ENCODE measurements around the gene BMPER. TPM values are rescaled to one million over a fixed set of nuclear protein-coding genes. Genes with fewer than 3 reads are reported as not detected.
A peak's percentile ranks its signal among the peaks of the same experiment; 100 is the strongest.

BMPER gene
- total RNA-seq, 1 donor from 2014 or later: 2.9 TPM

DNA sequence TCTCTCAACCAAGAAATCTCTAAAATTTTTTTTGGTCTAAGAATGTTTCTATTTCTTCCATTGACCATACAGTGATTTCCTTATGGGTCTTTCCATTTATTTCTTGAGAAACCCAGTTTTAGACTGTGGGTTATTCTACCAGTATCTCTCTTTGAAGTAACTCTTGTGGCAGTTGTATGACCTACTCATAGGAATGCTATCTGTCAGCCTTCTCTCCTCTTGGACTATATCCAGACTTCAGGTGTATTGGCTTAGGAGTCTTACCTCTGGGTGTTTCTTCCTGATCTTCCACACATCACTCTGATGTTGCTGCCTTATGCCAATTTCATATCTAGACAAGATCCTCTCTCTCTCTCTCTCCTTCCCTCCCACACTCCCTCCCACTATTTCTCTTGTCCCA lies 178.1 kb downstream of the BMPER start:
- FAIRE-seq (no peak), DNase-seq (ENCODE audit: low spot score in 2 of 2) (no peak)

GRCh38 chr7:34084651-34085050 lies 179.3 kb downstream of the BMPER start:
- DNase-seq (ENCODE audit: low spot score in 2 of 2): no peak
- no peak for FAIRE-seq

DNA sequence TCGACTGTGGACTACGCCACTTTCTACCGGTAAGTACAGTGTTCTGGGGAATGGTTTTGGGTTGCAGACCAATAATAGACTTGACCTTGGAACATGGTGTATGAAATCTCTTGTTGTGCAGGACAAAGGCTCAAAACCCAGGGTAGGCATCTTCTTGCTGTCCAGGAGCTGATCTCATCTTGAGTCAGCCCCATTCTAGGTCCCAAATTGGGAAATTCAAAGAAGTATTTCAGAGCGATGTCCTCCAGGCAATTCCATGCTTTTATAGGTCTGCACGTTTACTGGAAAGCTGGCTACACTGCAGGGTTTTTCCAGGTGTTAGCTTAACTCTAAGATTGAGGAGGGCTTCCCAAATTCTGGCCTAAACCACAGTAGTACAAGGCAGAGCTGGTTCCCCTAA lies 180.7 kb downstream of the BMPER start:
- no peak for DNase-seq (ENCODE audit: low spot score in 2 of 2)
- FAIRE-seq: no peak

DNA sequence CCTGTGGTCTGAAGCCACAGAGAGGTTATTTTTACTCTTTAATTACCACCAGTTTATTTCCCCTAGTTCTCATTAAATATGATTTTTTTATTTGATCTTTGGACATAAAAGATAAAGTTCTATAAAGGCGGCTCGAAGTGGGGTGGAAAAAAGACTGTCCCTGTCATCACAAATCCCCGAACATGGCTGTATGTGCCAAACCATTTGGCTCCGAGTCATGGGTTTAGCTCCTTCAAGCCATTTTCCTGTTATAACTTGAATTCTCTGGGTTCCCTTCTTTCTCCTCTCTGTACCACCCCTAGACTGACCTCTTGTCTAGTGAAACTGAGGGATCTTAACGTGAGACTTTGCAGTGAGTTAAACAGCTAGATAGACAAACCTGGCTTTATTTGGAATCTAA lies 181.6 kb downstream of the BMPER start:
- FAIRE-seq (no peak), DNase-seq (ENCODE audit: low spot score in 2 of 2) (no peak)

GRCh38 chr7:34087892-34088891 lies 182.9 kb downstream of the BMPER start:
- DNase-seq (ENCODE audit: low spot score in 2 of 2) (no peak), FAIRE-seq (no peak)

DNA sequence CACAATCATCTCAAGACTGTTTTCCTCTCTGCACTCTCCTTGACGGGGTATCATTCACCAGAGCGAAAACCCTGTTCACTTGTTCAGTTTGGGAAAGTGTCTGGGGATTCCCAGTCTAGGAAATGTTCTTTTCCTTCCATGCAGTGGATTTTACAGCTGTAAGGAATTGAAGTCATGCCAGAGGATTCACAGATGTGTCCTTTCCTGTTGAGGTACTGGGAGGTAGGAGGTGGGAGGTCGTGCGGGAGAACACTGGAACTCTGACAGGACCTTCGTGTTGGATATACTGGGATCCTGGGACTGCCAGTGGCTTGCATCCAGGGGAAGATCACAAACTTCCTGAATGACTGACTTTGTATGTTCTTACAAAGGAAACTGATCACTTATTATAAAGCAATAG lies 185.5 kb downstream of the BMPER start:
- FAIRE-seq (no peak), DNase-seq (ENCODE audit: low spot score in 2 of 2) (no peak)

- no peak for DNase-seq (ENCODE audit: low spot score in 2 of 2)
- FAIRE-seq: no peak
Observed at GRCh38 chr7:34091321-34091917, 186.1 kb downstream of the BMPER start.

- DNase-seq (ENCODE audit: low spot score in 2 of 2) (no peak), FAIRE-seq (no peak)
Observed at GRCh38 chr7:34093276-34093675, 187.9 kb downstream of the BMPER start.

DNA sequence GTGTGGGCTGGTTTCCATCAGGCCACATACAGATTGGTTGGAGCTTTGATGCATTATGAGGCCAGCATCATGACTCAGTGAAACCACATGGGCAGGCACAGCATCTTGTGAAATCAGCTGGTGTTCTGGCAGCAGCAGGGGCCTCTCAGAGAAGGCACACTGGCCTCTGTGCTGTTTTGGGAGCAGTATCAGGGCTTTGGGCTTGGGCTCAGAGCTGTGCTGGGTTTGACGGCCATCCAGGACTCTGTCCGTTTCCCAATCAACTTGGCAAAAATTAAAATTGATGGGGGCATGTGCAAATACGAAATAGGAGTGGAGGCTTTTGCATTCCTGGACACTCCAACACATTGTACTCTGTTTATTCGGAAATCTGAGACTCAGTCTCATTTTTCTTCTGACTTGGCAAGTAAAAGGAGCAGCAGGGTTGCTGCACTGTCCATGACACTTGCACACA lies 190.9 kb downstream of the BMPER start:
- no peak for FAIRE-seq
- peak in 1 of 2 donors; percentile 18 for DNase-seq (ENCODE audit: low spot score in 2 of 2)

- no peak for FAIRE-seq
- DNase-seq (ENCODE audit: low spot score in 2 of 2): no peak
Observed at GRCh38 chr7:34096777-34097176, 191.4 kb downstream of the BMPER start.

- FAIRE-seq: no peak
Observed at GRCh38 chr7:34100661-34101060, 195.3 kb downstream of the BMPER start.

DNA sequence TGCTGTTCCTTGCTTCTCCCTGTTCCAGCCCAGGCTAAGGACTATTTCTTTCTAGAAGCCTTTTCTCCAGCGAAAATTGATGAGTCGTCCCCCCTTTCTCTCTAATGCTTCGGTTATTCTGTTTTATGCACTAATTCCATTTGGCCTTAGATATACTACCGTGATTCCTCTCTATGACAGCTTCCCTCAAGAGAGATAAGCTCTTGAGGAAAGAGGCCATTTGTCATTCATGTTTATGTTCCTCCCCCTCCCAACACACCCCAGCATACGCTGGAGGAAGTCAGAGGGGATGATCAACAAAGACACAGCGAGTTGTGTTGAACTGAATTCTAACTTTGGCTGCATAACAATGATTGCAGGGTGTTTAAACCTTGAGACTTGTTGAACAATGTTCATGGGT lies 198.8 kb downstream of the BMPER start:
- FAIRE-seq: no peak

More at GRCh38 chr7:34100661-34101060, 195.3 kb downstream of the BMPER start:
- no peak for DNase-seq (ENCODE audit: low spot score in 2 of 2)

DNA sequence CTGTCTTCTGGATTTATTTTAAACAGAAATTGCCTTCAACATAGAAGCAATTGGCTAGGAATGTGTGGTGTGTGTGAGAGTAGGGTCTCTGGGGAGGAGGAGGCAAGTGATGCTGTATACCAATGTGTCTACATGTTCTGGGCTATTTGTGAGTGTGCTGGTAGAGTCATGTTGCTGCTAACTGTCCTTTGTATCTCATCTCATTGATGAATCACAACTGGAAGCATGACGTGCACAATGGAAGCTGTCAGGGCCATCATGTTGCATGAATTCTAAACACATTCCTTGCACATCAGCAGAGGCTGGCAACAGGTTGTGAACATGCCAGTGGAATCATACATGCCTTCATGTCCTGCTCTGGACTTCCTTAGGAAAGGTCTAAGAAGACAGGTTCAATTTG lies 199.7 kb downstream of the BMPER start:
- no peak for FAIRE-seq
- no peak for DNase-seq (ENCODE audit: low spot score in 2 of 2)

More for the DNA sequence above, 198.8 kb downstream of the BMPER start:
- DNase-seq (ENCODE audit: low spot score in 2 of 2): no peak

GRCh38 chr7:34107276-34107675 lies 201.9 kb downstream of the BMPER start:
- DNase-seq (ENCODE audit: low spot score in 2 of 2) (peak in 1 of 2 donors; percentile 19), FAIRE-seq (no peak)

DNA sequence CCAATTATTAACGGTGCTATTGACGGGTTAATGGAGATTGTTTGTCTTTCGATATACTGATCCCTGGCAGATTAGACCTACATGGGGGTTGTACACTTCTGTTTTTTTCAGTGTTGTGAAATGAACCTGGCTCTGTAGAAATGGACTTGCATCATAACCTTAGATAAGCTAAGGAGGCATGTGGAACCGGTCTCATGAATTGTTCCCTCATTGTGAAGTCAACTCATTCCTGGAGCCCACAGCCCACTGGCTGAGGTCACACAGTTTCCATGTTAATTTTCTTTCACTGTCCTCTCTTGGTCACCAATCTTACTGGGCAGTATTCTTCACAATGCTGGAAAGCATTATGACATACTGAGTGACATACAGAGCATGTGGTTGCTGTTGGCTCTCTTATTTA lies 202.8 kb downstream of the BMPER start:
- no peak for FAIRE-seq
- no peak for DNase-seq (ENCODE audit: low spot score in 2 of 2)

DNA sequence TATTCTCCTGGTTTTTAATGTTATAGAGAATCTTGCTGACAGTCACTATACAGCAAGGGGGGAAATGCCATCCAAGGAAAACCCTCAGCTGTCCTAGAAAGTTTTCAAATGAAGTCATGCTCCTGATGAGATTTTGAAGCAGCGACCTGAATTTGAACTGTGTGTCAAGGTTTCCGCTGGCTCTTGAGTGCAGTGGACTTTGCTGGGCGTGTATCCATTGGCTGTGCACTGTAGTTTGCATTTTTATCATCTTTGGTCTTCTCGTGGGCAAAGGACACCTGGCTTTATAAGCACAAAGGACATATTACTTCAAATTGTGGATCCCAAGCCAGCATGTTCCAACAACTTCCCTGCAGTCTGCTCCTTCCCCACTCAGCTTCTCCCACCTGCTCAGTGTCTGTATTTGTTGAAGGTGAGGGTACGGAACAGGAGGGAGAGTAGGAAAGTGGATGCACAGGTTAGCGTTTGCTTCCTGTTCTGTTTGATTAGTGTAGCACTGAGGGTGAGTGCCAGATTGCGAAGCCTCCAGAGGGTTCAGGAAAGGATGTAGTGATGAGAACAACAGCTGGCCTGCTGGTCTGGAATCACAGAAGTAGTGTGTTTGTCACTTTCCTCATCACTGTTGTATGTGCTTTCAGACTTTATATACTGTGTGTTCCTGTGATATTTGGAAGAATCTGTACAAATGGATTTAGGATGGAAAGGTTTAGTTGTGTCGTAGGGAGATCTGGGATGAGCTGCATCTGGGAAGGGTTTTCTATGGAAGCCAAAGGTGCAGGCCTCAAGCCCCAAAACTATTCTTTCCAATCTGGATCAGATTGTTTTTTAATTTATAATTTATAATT lies 204.8 kb downstream of the BMPER start:
- FAIRE-seq (no peak), DNase-seq (ENCODE audit: low spot score in 2 of 2) (no peak)

- DNase-seq (ENCODE audit: low spot score in 2 of 2) (no peak), FAIRE-seq (no peak)
Observed at GRCh38 chr7:34111031-34111430, 205.7 kb downstream of the BMPER start.

DNA sequence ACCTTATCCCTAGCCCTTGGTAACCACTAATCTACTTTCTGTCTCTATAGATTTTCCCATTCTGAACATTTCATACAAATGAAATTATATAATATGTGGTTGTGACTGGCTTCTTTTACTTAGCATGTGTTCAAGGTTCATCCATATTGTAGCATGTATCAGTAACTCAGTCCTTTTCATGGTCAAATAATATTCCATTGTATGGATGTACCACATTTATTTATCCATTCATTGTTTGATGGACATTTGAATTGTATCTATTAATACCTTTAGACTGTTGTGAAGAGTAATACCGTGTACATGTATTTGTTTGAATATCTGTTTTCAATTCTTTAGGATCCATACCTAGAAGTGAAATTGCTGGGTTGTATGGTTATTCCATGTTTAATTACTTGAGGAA lies 210.2 kb downstream of the BMPER start:
- FAIRE-seq (no peak), DNase-seq (ENCODE audit: low spot score in 2 of 2) (no peak)

DNA sequence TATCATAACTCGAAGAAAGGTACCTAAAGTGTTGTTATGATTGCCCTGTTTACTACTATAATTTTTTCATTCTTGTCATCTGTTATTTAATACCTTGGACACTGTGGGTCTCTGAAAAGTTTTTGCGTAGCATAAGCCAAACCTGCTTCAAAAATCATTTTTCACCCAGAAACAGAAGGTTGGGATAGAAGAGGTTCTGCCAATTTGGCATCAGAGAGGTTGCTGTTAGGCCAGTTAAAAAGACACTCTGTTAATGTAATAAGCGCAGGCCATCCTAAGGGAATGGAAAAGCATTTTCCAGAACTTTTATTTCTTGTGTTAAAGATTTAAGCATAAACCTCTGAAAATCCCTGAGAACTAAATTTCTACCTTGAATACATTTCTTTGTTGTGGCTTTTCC lies 212.2 kb downstream of the BMPER start:
- FAIRE-seq (no peak), DNase-seq (ENCODE audit: low spot score in 2 of 2) (no peak)

DNA sequence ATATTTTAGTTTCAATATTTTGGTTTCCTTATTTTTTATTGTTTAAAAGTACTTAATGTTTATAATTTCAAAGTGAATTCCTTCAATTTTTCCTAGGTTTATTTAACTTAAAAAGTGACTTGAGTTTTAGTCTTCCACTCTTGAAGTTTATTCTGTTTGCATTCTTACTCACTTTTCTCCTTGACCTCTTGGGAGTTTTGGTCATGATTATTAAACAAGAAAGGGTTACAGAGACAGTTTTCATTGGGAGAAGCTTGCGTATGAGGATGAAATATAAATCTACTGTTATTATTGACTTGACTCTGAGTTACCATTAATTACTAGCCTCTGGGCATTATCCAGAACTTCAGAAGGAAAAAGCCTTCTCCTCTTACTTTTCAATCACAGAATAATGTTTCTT lies 216.0 kb downstream of the BMPER start:
- DNase-seq (ENCODE audit: low spot score in 2 of 2) (no peak), FAIRE-seq (peak; percentile 15)

GRCh38 chr7:34123316-34123715 lies 218.0 kb downstream of the BMPER start:
- no peak for DNase-seq (ENCODE audit: low spot score in 2 of 2)
- FAIRE-seq: no peak
